ENCODE measurements around the gene FBXO2.
A peak's percentile ranks its signal among the peaks of the same experiment; 100 is the strongest.

FBXO2 gene

GRCh38 chr1:11654137-11654938, at the start of gene FBXO2, which contains the start of gene FBXO44:
TSS of gene FBXO2 (minus strand) at chr1:11654429. CDS start at chr1:11654340, 89 bp downstream.
TSS of gene FBXO44 (plus strand) at chr1:11654877. CDS start at chr1:11655836, 959 bp downstream.
- DNase-seq: peak; percentile 71

GRCh38 chr1:11703357-11704193, 49.3 kb upstream of the FBXO2 start:
- DNase-seq: no peak

- DNase-seq: no peak
Observed at GRCh38 chr1:11701981-11702803, 48.0 kb upstream of the FBXO2 start.

GRCh38 chr1:11701551-11701961, 47.3 kb upstream of the FBXO2 start:
- no peak for DNase-seq

- DNase-seq: no peak
Observed at GRCh38 chr1:11700601-11701467, 46.6 kb upstream of the FBXO2 start.

- no peak for DNase-seq
Observed at GRCh38 chr1:11697893-11698210, 43.6 kb upstream of the FBXO2 start.

- no peak for DNase-seq
Observed at GRCh38 chr1:11697188-11697892, 43.1 kb upstream of the FBXO2 start.

- DNase-seq: no peak
Observed at GRCh38 chr1:11695861-11696260, 41.6 kb upstream of the FBXO2 start.

- no peak for DNase-seq
Observed at GRCh38 chr1:11693917-11694316, 39.7 kb upstream of the FBXO2 start.

GRCh38 chr1:11693024-11693590, 38.9 kb upstream of the FBXO2 start:
- DNase-seq: peak; percentile 53

- no peak for DNase-seq
Observed at GRCh38 chr1:11691928-11692711, 37.9 kb upstream of the FBXO2 start.

- DNase-seq: peak; percentile 9
Observed at GRCh38 chr1:11691302-11691914, 37.2 kb upstream of the FBXO2 start, which contains the start of gene DRAXIN. TSS of gene DRAXIN (plus strand) at chr1:11691710. CDS start at chr1:11706259, 14,549 bp downstream.

- no peak for DNase-seq
Observed at GRCh38 chr1:11690397-11691301, 36.4 kb upstream of the FBXO2 start.

- DNase-seq: no peak
Observed at GRCh38 chr1:11688506-11688905, 34.3 kb upstream of the FBXO2 start.

GRCh38 chr1:11685210-11685752, 31.1 kb upstream of the FBXO2 start:
- DNase-seq: no peak

- DNase-seq: no peak
Observed at GRCh38 chr1:11684070-11684469, 29.8 kb upstream of the FBXO2 start.

- no peak for DNase-seq
Observed at GRCh38 chr1:11682799-11683198, 28.6 kb upstream of the FBXO2 start.

- no peak for DNase-seq
Observed at GRCh38 chr1:11682287-11682771, 28.1 kb upstream of the FBXO2 start.

All from CD4-positive, alpha-beta T cell treated with Interleukin-10 for 1 hour (primary cell).